Fibroblast of lung (primary cell): ENCODE data around the gene DONSON. TPM values are rescaled to one million over a fixed set of nuclear protein-coding genes. Genes with fewer than 3 reads are reported as not detected.

Experiments used
- DNase-seq, 2 donors: peaks; one replicate each; pipeline versions ENCODE4 v3.0.0 to v3.0.0-alpha.2; 2010; ENCODE audit warnings: low read depth in 2 of 2
- H2AFZ ChIP-seq: 2 replicates; pipeline ENCODE4 v1.5.1; 2012; ENCODE audit warnings: low read length, control low read depth, inconsistent platforms
- H3K27ac ChIP-seq: 2 replicates; pipeline ENCODE4 v1.5.1; 2011; ENCODE audit warnings: low read length, control low read depth; ENCODE audit not compliant: insufficient read depth
- H3K27me3 ChIP-seq: 2 replicates; pipeline ENCODE4 v1.5.1; 2011; ENCODE audit warnings: mild to moderate bottlenecking, low read length; ENCODE audit not compliant: control insufficient read depth, insufficient read depth
- H3K36me3 ChIP-seq: 2 replicates; pipeline ENCODE4 v1.5.1; 2011; ENCODE audit warnings: low read length; ENCODE audit not compliant: control insufficient read depth, insufficient read depth
- H3K4me1 ChIP-seq: 2 replicates; pipeline ENCODE4 v1.5.1; 2011; ENCODE audit warnings: low read length; ENCODE audit not compliant: control insufficient read depth, insufficient read depth; ENCODE audit errors: extremely low read depth
- H3K4me2 ChIP-seq: 2 replicates; pipeline ENCODE4 v1.5.1; 2011; ENCODE audit warnings: low read length, control low read depth; ENCODE audit not compliant: insufficient read depth; ENCODE audit errors: extremely low read depth
- H3K4me3 ChIP-seq, 4 experiments: fragments of 200-600 bp in 1 of 4; sonication (generic) in 1 of 4; replicated peaks in 1 of 4; 2 replicates each; pipeline ENCODE4 v1.5.1; 2011 to 2016; ENCODE audit warnings: low read length in 4 of 4, low read depth in 3 of 4, mild to moderate bottlenecking in 3 of 4, control low read depth in 2 of 4, inconsistent platforms in 1 of 4, mixed read lengths in 1 of 4; ENCODE audit not compliant: insufficient read depth in 1 of 4; ENCODE audit errors: control extremely low read depth in 1 of 4
- H3K79me2 ChIP-seq: 2 replicates; pipeline ENCODE4 v1.5.1; 2012; ENCODE audit warnings: mild to moderate bottlenecking, low read length, inconsistent platforms; ENCODE audit not compliant: control insufficient read depth, insufficient read depth
- H3K9ac ChIP-seq: 2 replicates; pipeline ENCODE4 v1.5.1; 2011; ENCODE audit warnings: mild to moderate bottlenecking, low read length, control low read depth; ENCODE audit not compliant: insufficient read depth
- H3K9me3 ChIP-seq: 2 replicates; pipeline ENCODE4 v1.5.1; 2012; ENCODE audit warnings: low read depth, low read length; ENCODE audit not compliant: control insufficient read depth, insufficient read depth
- H4K20me1 ChIP-seq: 2 replicates; pipeline ENCODE4 v1.5.1; 2011; ENCODE audit warnings: low read length; ENCODE audit not compliant: control insufficient read depth, insufficient read depth; ENCODE audit errors: extremely low read depth
- EZH2 ChIP-seq: IDR thresholded peaks from 2 replicates; pipeline ENCODE4 v1.5.1; 2012; ENCODE audit warnings: low read length, control low read depth, mild to moderate bottlenecking; ENCODE audit errors: missing control alignments
- polyA plus RNA-seq, 2 donors: library from polyadenylated mRNA; depleted of rRNA in 1 of 2; stranded (reverse) in 1 of 2; unstranded in 1 of 2; fragments of >200 nt; gene quantifications; 2 replicates each; pipeline ENCODE4 v1.2.1, GENCODE V29; 2011 to 2012; ENCODE audit warnings: missing spikeins in 1 of 2
- total RNA-seq: library from RNA; depleted of rRNA; stranded (reverse); fragments of >200 nt; gene quantifications from 2 replicates; pipeline ENCODE4 v1.2.1, GENCODE V29; 2014
- TF ChIP-seq, protein P1 (sequence below), 2 donors: IDR thresholded peaks in 1 of 2; conservative IDR thresholded peaks in 1 of 2; 1 replicate in 1 of 2; 2 replicates in 1 of 2; pipeline ENCODE4 v1.5.1; 2011 to 2012; ENCODE audit warnings: low read length in 2 of 2, control low read depth in 1 of 2, inconsistent platforms in 1 of 2, low read depth in 1 of 2, mild to moderate bottlenecking in 1 of 2

The DONSON gene
- total and polyA plus RNA-seq, 2 donors (not counting 1 experiment from before 2014, with no cell fraction given), result 14.7 to 23.6 TPM

DNA sequence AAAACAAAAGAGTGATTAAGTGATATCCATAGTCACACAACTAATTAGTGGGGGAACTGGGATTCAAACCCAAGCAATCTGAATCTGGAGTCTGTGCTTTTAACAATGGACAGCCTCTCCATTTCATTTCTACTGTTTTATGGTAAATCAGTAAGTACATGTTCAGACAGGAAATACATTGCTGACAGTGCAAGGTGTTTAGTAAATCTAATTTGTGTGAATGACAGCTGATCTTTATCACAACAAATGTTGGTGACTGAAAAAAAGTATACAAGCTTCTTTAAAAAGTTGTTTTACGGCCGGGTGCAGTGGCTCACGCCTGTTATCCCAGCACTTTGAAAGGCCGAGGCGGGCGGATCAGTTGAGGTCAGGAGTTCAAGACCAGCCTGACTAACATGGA is 20.6 kb downstream of the DONSON start:
- Histone ChIP-seq H3K79me2 (peaks cover 18% of the 10 kb centered on the region), H2AFZ (no peak overlapping the region), H3K4me1 (no peaks in the 10 kb centered on the region), H3K4me2 (no peak overlapping the region), H3K9ac (no peak overlapping the region), H4K20me1 (no peaks in the 10 kb centered on the region), H3K9me3 (no peaks in the 10 kb centered on the region), H3K4me3 (no peak overlapping the region), H3K27ac (no peak overlapping the region), H3K36me3 (peaks cover 6% of the 10 kb centered on the region), H3K27me3 (no peaks in the 10 kb centered on the region)
- no peak for DNase-seq
- TF ChIP-seq, protein P1, sequence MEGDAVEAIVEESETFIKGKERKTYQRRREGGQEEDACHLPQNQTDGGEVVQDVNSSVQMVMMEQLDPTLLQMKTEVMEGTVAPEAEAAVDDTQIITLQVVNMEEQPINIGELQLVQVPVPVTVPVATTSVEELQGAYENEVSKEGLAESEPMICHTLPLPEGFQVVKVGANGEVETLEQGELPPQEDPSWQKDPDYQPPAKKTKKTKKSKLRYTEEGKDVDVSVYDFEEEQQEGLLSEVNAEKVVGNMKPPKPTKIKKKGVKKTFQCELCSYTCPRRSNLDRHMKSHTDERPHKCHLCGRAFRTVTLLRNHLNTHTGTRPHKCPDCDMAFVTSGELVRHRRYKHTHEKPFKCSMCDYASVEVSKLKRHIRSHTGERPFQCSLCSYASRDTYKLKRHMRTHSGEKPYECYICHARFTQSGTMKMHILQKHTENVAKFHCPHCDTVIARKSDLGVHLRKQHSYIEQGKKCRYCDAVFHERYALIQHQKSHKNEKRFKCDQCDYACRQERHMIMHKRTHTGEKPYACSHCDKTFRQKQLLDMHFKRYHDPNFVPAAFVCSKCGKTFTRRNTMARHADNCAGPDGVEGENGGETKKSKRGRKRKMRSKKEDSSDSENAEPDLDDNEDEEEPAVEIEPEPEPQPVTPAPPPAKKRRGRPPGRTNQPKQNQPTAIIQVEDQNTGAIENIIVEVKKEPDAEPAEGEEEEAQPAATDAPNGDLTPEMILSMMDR (conservative IDR thresholded peaks at IDR 0.05 in 1 of 2, IDR thresholded peaks at IDR 0.05 in 1 of 2; ENCODE audit: low read depth in 1 of 2, low read length in 2 of 2), result no peak

DNA sequence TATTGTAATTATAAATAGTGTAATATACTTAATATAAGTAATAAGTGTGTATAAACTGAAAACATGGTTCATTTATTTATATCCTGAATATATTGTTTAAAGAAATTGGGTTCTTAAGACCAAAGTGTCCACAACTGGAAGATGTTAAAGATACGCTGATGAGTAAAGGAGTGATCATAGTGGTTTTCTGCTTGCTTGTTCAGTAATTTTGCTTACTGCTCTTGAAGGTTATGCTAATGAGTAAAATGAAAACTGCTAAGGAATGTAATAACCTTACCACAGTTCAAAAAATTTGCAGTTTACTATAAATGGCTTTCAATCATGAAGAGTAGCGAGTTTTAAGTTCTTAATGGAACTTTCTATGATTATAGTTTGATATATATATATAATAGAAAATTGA is 22.0 kb downstream of the DONSON start:
- TF ChIP-seq, protein P1 (conservative IDR thresholded peaks at IDR 0.05 in 1 of 2, IDR thresholded peaks at IDR 0.05 in 1 of 2; ENCODE audit: low read depth in 1 of 2, low read length in 2 of 2), result no peak
- TF ChIP-seq EZH2, result no peak
- DNase-seq, result peak in 1 of 2 donors; percentile 42
- Histone ChIP-seq H3K36me3 (peaks cover 5% of the 10 kb centered on the region), H2AFZ (no peak overlapping the region), H3K9me3 (no peaks in the 10 kb centered on the region), H3K27ac (no peak overlapping the region), H3K79me2 (peaks cover 28% of the 10 kb centered on the region), H3K4me1 (no peaks in the 10 kb centered on the region), H4K20me1 (no peaks in the 10 kb centered on the region), H3K4me2 (no peak overlapping the region), H3K4me3 (no peak overlapping the region), H3K9ac (no peak overlapping the region), H3K27me3 (no peaks in the 10 kb centered on the region)

DNA sequence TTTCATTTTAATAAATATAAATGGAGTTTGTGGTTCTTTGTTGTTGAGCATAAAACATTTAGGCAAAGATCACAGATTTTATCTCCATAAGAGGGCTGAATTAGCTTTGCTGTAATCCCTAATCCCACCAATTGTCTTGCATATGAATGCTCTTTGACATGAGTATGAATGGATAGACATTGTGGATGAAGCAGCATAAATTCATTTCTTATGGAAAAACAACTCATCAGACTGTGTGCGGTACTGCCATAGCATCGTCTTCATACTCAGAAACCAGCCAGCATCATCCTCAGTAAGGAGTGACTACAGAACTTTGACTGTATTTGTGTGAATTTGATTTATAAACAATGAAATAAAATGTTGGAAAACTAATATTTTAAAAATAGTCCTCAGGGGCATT is 26.1 kb downstream of the DONSON start:
- Histone ChIP-seq H2AFZ (no peak overlapping the region), H3K79me2 (peaks cover 53% of the 10 kb centered on the region), H3K4me2 (no peak overlapping the region), H3K36me3 (peaks cover 11% of the 10 kb centered on the region), H4K20me1 (peaks cover 3% of the 10 kb centered on the region), H3K4me3 (no peak overlapping the region), H3K27me3 (no peaks in the 10 kb centered on the region), H3K9ac (no peak overlapping the region), H3K4me1 (no peaks in the 10 kb centered on the region), H3K9me3 (no peaks in the 10 kb centered on the region), H3K27ac (no peak overlapping the region)
- TF ChIP-seq, protein P1 (conservative IDR thresholded peaks at IDR 0.05 in 1 of 2, IDR thresholded peaks at IDR 0.05 in 1 of 2; ENCODE audit: low read depth in 1 of 2, low read length in 2 of 2), result no peak
- no peak for DNase-seq
